ENCODE results near the gene GRIK3. TPM values are rescaled to one million over a fixed set of nuclear protein-coding genes. Genes with fewer than 3 reads are reported as not detected.

GRIK3 gene
- total RNA-seq, 3 donors from 2014 or later (not counting 1 experiment from before 2014, with no cell fraction given): not detected

GRCh38 chr1:36858981-36859380 is 175.3 kb downstream of the GRIK3 start:
- no peaks in the 10 kb centered on the region for H3K4me1 ChIP-seq (ENCODE audit: control insufficient read depth, insufficient read depth, low read length)
- H3K4me3 ChIP-seq (ENCODE audit: low read length): no peak overlapping the region
- no peak for TF ChIP-seq CTCF (IDR thresholded peaks at IDR 0.05)
- WGBS (ENCODE audit: insufficient coverage): 90% methylated on average over 14 of the region's 14 CpGs
- Mint-ChIP-seq H3K27ac (no peak overlapping the region), H3K4me3 (no peak overlapping the region), H3K27me3 (ENCODE audit: low read depth in 2 of 2) (peaks cover 0 to 8% of the 10 kb centered on the region in 2 donors), H3K4me1 (no peaks in the 10 kb centered on the region), H3K36me3 (no peaks in the 10 kb centered on the region), H3K9me3 (no peaks in the 10 kb centered on the region)
- no peaks in the 10 kb centered on the region for H3K27me3 ChIP-seq (ENCODE audit: control insufficient read depth, insufficient read depth, low read length)
- no peak for ATAC-seq
- H3K9me3 ChIP-seq (ENCODE audit: control insufficient read depth, insufficient read depth, low read length): no peaks in the 10 kb centered on the region
- no peak for DNase-seq
- intact Hi-C loops (cut with micrococcal nuclease): no loop called here
- H3K27ac ChIP-seq (ENCODE audit: low read length): no peak overlapping the region
- no peaks in the 10 kb centered on the region for H3K36me3 ChIP-seq (ENCODE audit: control insufficient read depth, insufficient read depth, low read length)

- intact Hi-C loops (cut with micrococcal nuclease): no loop called here
- WGBS (ENCODE audit: insufficient coverage): 85% methylated on average over 5 of the region's 5 CpGs
- ATAC-seq: no peak
- Mint-ChIP-seq H3K4me1 (no peaks in the 10 kb centered on the region), H3K27ac (no peak overlapping the region), H3K27me3 (ENCODE audit: low read depth in 2 of 2) (peaks cover 0 to 8% of the 10 kb centered on the region in 2 donors), H3K9me3 (no peaks in the 10 kb centered on the region), H3K4me3 (no peak overlapping the region), H3K36me3 (no peaks in the 10 kb centered on the region)
- Histone ChIP-seq H3K36me3 (ENCODE audit: control insufficient read depth, insufficient read depth, low read length) (no peaks in the 10 kb centered on the region), H3K9me3 (ENCODE audit: control insufficient read depth, insufficient read depth, low read length) (no peaks in the 10 kb centered on the region), H3K27me3 (ENCODE audit: control insufficient read depth, insufficient read depth, low read length) (no peaks in the 10 kb centered on the region), H3K4me1 (ENCODE audit: control insufficient read depth, insufficient read depth, low read length) (no peaks in the 10 kb centered on the region), H3K4me3 (ENCODE audit: low read length) (no peak overlapping the region), H3K27ac (ENCODE audit: low read length) (no peak overlapping the region)
- no peak for TF ChIP-seq CTCF (IDR thresholded peaks at IDR 0.05)
- DNase-seq: no peak
Observed at GRCh38 chr1:36858553-36858952, 175.8 kb downstream of the GRIK3 start.

- Mint-ChIP-seq H3K27ac (no peak overlapping the region), H3K27me3 (ENCODE audit: low read depth in 2 of 2) (peaks cover 0 to 8% of the 10 kb centered on the region in 2 donors), H3K9me3 (no peaks in the 10 kb centered on the region), H3K4me3 (no peak overlapping the region), H3K36me3 (no peaks in the 10 kb centered on the region), H3K4me1 (no peaks in the 10 kb centered on the region)
- TF ChIP-seq CTCF (IDR thresholded peaks at IDR 0.05): no peak
- Histone ChIP-seq H3K36me3 (ENCODE audit: control insufficient read depth, insufficient read depth, low read length) (no peaks in the 10 kb centered on the region), H3K9me3 (ENCODE audit: control insufficient read depth, insufficient read depth, low read length) (no peaks in the 10 kb centered on the region), H3K4me3 (ENCODE audit: low read length) (no peak overlapping the region), H3K27me3 (ENCODE audit: control insufficient read depth, insufficient read depth, low read length) (no peaks in the 10 kb centered on the region), H3K27ac (ENCODE audit: low read length) (no peak overlapping the region), H3K4me1 (ENCODE audit: control insufficient read depth, insufficient read depth, low read length) (no peaks in the 10 kb centered on the region)
- DNase-seq (no peak), ATAC-seq (no peak)
- 69% methylated on average over 5 of the region's 5 CpGs for WGBS (ENCODE audit: insufficient coverage)
- intact Hi-C loops (cut with micrococcal nuclease): no loop called here
Observed at GRCh38 chr1:36857754-36858153, 176.6 kb downstream of the GRIK3 start.

- Histone ChIP-seq H3K9me3 (ENCODE audit: control insufficient read depth, insufficient read depth, low read length) (no peaks in the 10 kb centered on the region), H3K4me1 (ENCODE audit: control insufficient read depth, insufficient read depth, low read length) (no peaks in the 10 kb centered on the region), H3K36me3 (ENCODE audit: control insufficient read depth, insufficient read depth, low read length) (no peaks in the 10 kb centered on the region), H3K4me3 (ENCODE audit: low read length) (no peak overlapping the region), H3K27ac (ENCODE audit: low read length) (no peak overlapping the region), H3K27me3 (ENCODE audit: control insufficient read depth, insufficient read depth, low read length) (no peaks in the 10 kb centered on the region)
- no peak for DNase-seq
- 57% methylated on average over 17 of the region's 17 CpGs for WGBS (ENCODE audit: insufficient coverage)
- TF ChIP-seq CTCF (IDR thresholded peaks at IDR 0.05): no peak
- Mint-ChIP-seq H3K36me3 (no peaks in the 10 kb centered on the region), H3K4me3 (no peak overlapping the region), H3K9me3 (no peaks in the 10 kb centered on the region), H3K4me1 (no peaks in the 10 kb centered on the region), H3K27ac (no peak overlapping the region), H3K27me3 (ENCODE audit: low read depth in 2 of 2) (peaks cover 11 to 16% of the 10 kb centered on the region in 2 donors)
- intact Hi-C loops (cut with micrococcal nuclease): no loop called here
- no peak for ATAC-seq
Observed at GRCh38 chr1:36855699-36856494, 178.4 kb downstream of the GRIK3 start.
